ENCODE data around the gene ACER2. TPM values are rescaled to one million over a fixed set of nuclear protein-coding genes. Genes with fewer than 3 reads are reported as not detected.
"Not testable (repeated sequence)": the region's sequence is repeated elsewhere in the genome, so short reads cannot be mapped to it uniquely, and the experiment has no call there.

Gene ACER2
- total RNA-seq, 4 donors from 2014 or later, result 3.5 to 4.2 (median 4.0) TPM

- H3K36me3 ChIP-seq, result no peaks in the 10 kb centered on the region
- no peak for TF ChIP-seq CTCF (IDR thresholded peaks at IDR 0.05)
- TF ChIP-seq POLR2A (IDR thresholded peaks at IDR 0.05), result no peak
- no peaks in the 10 kb centered on the region for H3K4me1 ChIP-seq
- H3K27ac ChIP-seq, result no peak overlapping the region
- no peaks in the 10 kb centered on the region for H3K9me3 ChIP-seq
- no peak overlapping the region for H3K4me3 ChIP-seq
- DNase-seq, result no peak
- no peaks in the 10 kb centered on the region for H3K27me3 ChIP-seq
These were observed 22.8 kb downstream of the ACER2 start for GRCh38 chr9:19431361-19432171.

- TF ChIP-seq CTCF (IDR thresholded peaks at IDR 0.05), result no peak
- TF ChIP-seq POLR2A (IDR thresholded peaks at IDR 0.05), result no peak
- H3K27ac ChIP-seq, result no peak overlapping the region
- H3K4me1 ChIP-seq, result no peaks in the 10 kb centered on the region
- H3K9me3 ChIP-seq, result no peaks in the 10 kb centered on the region
- no peak overlapping the region for H3K4me3 ChIP-seq
- DNase-seq, result no peak
- H3K27me3 ChIP-seq, result no peaks in the 10 kb centered on the region
- no peaks in the 10 kb centered on the region for H3K36me3 ChIP-seq
These were observed 23.7 kb downstream of the ACER2 start for GRCh38 chr9:19432473-19432872.

- H3K4me1 ChIP-seq, H3K36me3 ChIP-seq, H3K9me3 ChIP-seq, DNase-seq, H3K27me3 ChIP-seq, H3K4me3 ChIP-seq, H3K27ac ChIP-seq: not testable (repeated sequence)
These were observed 24.9 kb downstream of the ACER2 start for GRCh38 chr9:19433729-19434128.

- Histone ChIP-seq H3K4me3 (no peak overlapping the region), H3K27ac (no peak overlapping the region), H3K9me3 (no peaks in the 10 kb centered on the region), H3K4me1 (peaks cover 0 to 6% (median 0%) of the 10 kb centered on the region in 4 donors), H3K27me3 (no peaks in the 10 kb centered on the region), H3K36me3 (no peaks in the 10 kb centered on the region)
- DNase-seq, result no peak
- TF ChIP-seq CTCF (IDR thresholded peaks at IDR 0.05), result no peak
- no peak for TF ChIP-seq POLR2A (IDR thresholded peaks at IDR 0.05)
These were observed 31.6 kb downstream of the ACER2 start for GRCh38 chr9:19440376-19440775.

GRCh38 chr9:19440823-19441580 is 32.2 kb downstream of the ACER2 start:
- no peak overlapping the region for H3K27ac ChIP-seq

More at GRCh38 chr9:19440823-19441580, 32.2 kb downstream of the ACER2 start:
- no peaks in the 10 kb centered on the region for H3K36me3 ChIP-seq
- no peaks in the 10 kb centered on the region for H3K27me3 ChIP-seq
- no peak for DNase-seq
- no peak overlapping the region for H3K4me3 ChIP-seq
- TF ChIP-seq POLR2A (IDR thresholded peaks at IDR 0.05) (no peak), CTCF (IDR thresholded peaks at IDR 0.05) (no peak)
- peaks cover 0 to 6% (median 0%) of the 10 kb centered on the region in 4 donors for H3K4me1 ChIP-seq
- no peaks in the 10 kb centered on the region for H3K9me3 ChIP-seq

Data from Peyer's patch (tissue), 4 donors.